Heart right ventricle (tissue), 16 donors: ENCODE data around the gene STMND1. TPM values are rescaled to one million over a fixed set of nuclear protein-coding genes. Genes with fewer than 3 reads are reported as not detected.

ENCODE experiments used
- ATAC-seq, 8 donors: fragments of 200-7000 bp; cut with Tn5 transposase; one replicate each; pipeline ENCODE4 v1.9.1; 2020; ENCODE audit warnings: mild to moderate bottlenecking in 8 of 8, moderate library complexity in 8 of 8, moderate number of reproducible peaks in 1 of 8
- DNase-seq, 2 donors: peaks; one replicate each; pipeline ENCODE4 v3.0.0-alpha.2; 2020
- H3K27ac ChIP-seq, 10 donors: fragments of 200-600 bp; sonication (generic) in 2 of 10; one replicate each; pipeline versions ENCODE4 v1.5.0 to v1.8.0; 2020 to 2022; ENCODE audit warnings: mild to moderate bottlenecking in 3 of 10
- H3K27me3 ChIP-seq, 7 donors: fragments of 200-600 bp; one replicate each; pipeline ENCODE4 v1.8.0; 2021 to 2022; ENCODE audit warnings: mild to moderate bottlenecking in 2 of 7
- H3K36me3 ChIP-seq, 9 donors: fragments of 200-600 bp; sonication (generic) in 1 of 9; one replicate each; pipeline versions ENCODE4 v1.5.0 to v1.8.0; 2020 to 2022; ENCODE audit warnings: mild to moderate bottlenecking in 2 of 9
- H3K4me1 ChIP-seq, 9 donors: fragments of 200-600 bp; sonication (generic) in 1 of 9; one replicate each; pipeline versions ENCODE4 v1.5.0 to v1.8.0; 2020 to 2022; ENCODE audit warnings: mild to moderate bottlenecking in 4 of 9
- H3K4me3 ChIP-seq, 10 donors: fragments of 200-600 bp; sonication (generic) in 2 of 10; one replicate each; pipeline versions ENCODE4 v1.5.0 to v1.8.0; 2020 to 2022; ENCODE audit warnings: mild to moderate bottlenecking in 7 of 10, moderate library complexity in 2 of 10
- H3K9me3 ChIP-seq, 11 donors: fragments of 200-600 bp in 10 of 11; sonication (generic) in 2 of 11; one replicate each; pipeline versions ENCODE4 v1.5.0 to v1.8.0; 2013 to 2022; ENCODE audit warnings: mild to moderate bottlenecking in 2 of 11, control low read depth in 1 of 11, moderate library complexity in 1 of 11
- WGBS, 2 donors: extraction: QIAGEN DNeasy Blood & Tissue Kit; methylation state at CpG; one replicate each; pipeline ENCODE4 v1.1.7; 2013; ENCODE audit warnings: inconsistent platforms in 1 of 2; 5-methylcytosine and 5-hydroxymethylcytosine counted together
- intact Hi-C, 10 donors: fragments of 100-400 bp; cut with DNase I; formaldehyde crosslinking; loops; one replicate each; pipeline versions ENCODE4 v1.11.1 to v1.14.2; 2022
- polyA plus RNA-seq, 2 donors: library from polyadenylated mRNA; stranded (reverse); fragments of 200-250 nt; gene quantifications; one replicate each; pipeline ENCODE4 v1.2.3, GENCODE V29; 2013
- total RNA-seq, 10 donors: library from RNA; stranded (reverse); fragmentation: NEBNext Ultra II Directional in 3 of 10; extraction: Animal tissue kit (Norgen Biotek cat#: 25700) in 3 of 10; gene quantifications; one replicate each; pipeline versions ENCODE4 v1.2.1 to v1.2.4, GENCODE V29; 2021 to 2023
- TF ChIP-seq, protein P1 (sequence below), 9 donors: fragments of 200-600 bp; sonication (generic) in 2 of 9; IDR thresholded peaks; one replicate each; pipeline versions ENCODE4 v1.5.0 to v1.8.0; 2021 to 2022; ENCODE audit warnings: antibody characterized with exemption in 9 of 9, mild to moderate bottlenecking in 5 of 9, moderate library complexity in 1 of 9
- donor health status: Arrhythmogenic right ventricular cardiomyopathy.
- donor health status: ischemic (EF 13 %, LVEDD 7.1; RV severe dilation, severe dysfunction).
- donor health status: healthy with polysubstance abuse.
- donor health status: DM: no; HTN: yes; CAD: no.
- donor health status: DM: no; HTN: no; CAD: no.
- donor health status: ischemic (EF 25% LVEDD 6.9; RV normal size, moderate dysfunction).
- donor health status: ischemic (EF 25% LVEDD 5.7; RV mildly dilated, moderate dysfunction).
- donor health status: healthy.
- donor health status: DM: yes; HTN: yes; CAD: no.
- donor health status: Ischemic cardiomyopathy.
- donor health status: ischemic (EF 35%, LVEDD 5.7; RV mildly dilated, moderate dysfunction).
- donor health status: nonischemic (EF 11% LVEDD 7.7; RV severe dilation, severe dysfunction).
- donor health status: DM: yes; HTN: yes; CAD: no.
- donor health status: PGD.
- donor health status: ischemic (EF 29% LVEDD 5.4; RV normal size, mild dysfunction).
- donor health status: nonischemic (EF 23%, LVEDD 6.1; RV moderate dilation, normal function).

STMND1 gene
- total and polyA plus RNA-seq, 12 donors, result not detected

GRCh38 chr6:17138033-17138432 lies 36.2 kb downstream of the STMND1 start:
- H3K9me3 ChIP-seq, result peaks cover 0 to 58% (median 25%) of the 10 kb centered on the region in 11 donors
- no peaks in the 10 kb centered on the region for H3K4me1 ChIP-seq
- DNase-seq, result no peak
- 44 to 54% methylated on average over 2 of the region's 2 CpGs for WGBS, 2 donors
- H3K27ac ChIP-seq, result no peak overlapping the region
- intact Hi-C loops, result no loop called here
- TF ChIP-seq, protein P1, sequence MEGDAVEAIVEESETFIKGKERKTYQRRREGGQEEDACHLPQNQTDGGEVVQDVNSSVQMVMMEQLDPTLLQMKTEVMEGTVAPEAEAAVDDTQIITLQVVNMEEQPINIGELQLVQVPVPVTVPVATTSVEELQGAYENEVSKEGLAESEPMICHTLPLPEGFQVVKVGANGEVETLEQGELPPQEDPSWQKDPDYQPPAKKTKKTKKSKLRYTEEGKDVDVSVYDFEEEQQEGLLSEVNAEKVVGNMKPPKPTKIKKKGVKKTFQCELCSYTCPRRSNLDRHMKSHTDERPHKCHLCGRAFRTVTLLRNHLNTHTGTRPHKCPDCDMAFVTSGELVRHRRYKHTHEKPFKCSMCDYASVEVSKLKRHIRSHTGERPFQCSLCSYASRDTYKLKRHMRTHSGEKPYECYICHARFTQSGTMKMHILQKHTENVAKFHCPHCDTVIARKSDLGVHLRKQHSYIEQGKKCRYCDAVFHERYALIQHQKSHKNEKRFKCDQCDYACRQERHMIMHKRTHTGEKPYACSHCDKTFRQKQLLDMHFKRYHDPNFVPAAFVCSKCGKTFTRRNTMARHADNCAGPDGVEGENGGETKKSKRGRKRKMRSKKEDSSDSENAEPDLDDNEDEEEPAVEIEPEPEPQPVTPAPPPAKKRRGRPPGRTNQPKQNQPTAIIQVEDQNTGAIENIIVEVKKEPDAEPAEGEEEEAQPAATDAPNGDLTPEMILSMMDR (IDR thresholded peaks at IDR 0.05), result no peak
- no peaks in the 10 kb centered on the region for H3K27me3 ChIP-seq
- H3K36me3 ChIP-seq, result no peaks in the 10 kb centered on the region
- ATAC-seq, result no peak
- H3K4me3 ChIP-seq, result no peak overlapping the region

GRCh38 chr6:17144016-17144415 lies 42.2 kb downstream of the STMND1 start:
- WGBS, 2 donors, result 94 to 95% methylated on average over 1 of the region's 1 CpG
- intact Hi-C loops, result loop anchor here in 1 of 10 donors (10.0 kb wide), 1 partner anchor 621 kb away; no protein-coding TSS in a partner anchor
- TF ChIP-seq, protein P1 (IDR thresholded peaks at IDR 0.05), result no peak
- no peaks in the 10 kb centered on the region for H3K4me1 ChIP-seq
- ATAC-seq (no peak), DNase-seq (no peak)
- H3K27ac ChIP-seq, result no peak overlapping the region
- H3K9me3 ChIP-seq, result peaks cover 0 to 38% (median 10%) of the 10 kb centered on the region in 11 donors
- H3K27me3 ChIP-seq, result no peaks in the 10 kb centered on the region
- no peaks in the 10 kb centered on the region for H3K36me3 ChIP-seq
- no peak overlapping the region for H3K4me3 ChIP-seq

DNA sequence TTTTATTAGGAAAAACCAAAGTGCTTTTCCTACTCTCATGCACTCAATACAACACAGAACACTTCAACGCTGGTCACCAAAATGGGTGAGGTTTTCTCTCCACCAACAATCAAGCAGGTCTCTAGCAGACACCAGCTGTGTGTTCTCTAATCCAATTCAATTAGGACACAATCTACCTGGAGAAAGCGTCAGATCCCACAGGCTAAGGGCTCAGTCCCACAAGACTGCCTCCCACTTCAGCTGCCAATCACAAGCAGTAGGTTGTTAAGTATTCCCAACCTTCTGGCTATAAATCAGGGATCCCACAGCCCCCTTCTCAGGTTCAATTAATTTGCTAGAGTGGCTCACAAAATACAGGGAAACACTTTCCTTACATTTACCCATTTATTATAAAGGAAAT lies 47.7 kb downstream of the STMND1 start:
- ATAC-seq (no peak), DNase-seq (no peak)
- Histone ChIP-seq H3K27me3 (no peaks in the 10 kb centered on the region), H3K4me1 (no peaks in the 10 kb centered on the region), H3K27ac (no peak overlapping the region), H3K4me3 (no peak overlapping the region), H3K36me3 (no peaks in the 10 kb centered on the region), H3K9me3 (peaks cover 0 to 24% (median 5%) of the 10 kb centered on the region in 11 donors)
- intact Hi-C loops, result loop anchor here in 1 of 10 donors (10.0 kb wide), 1 partner anchor 615 kb away; no protein-coding TSS in a partner anchor
- WGBS, 2 donors, result 78 to 79% methylated on average over 2 of the region's 2 CpGs
- TF ChIP-seq, protein P1 (IDR thresholded peaks at IDR 0.05), result no peak

DNA sequence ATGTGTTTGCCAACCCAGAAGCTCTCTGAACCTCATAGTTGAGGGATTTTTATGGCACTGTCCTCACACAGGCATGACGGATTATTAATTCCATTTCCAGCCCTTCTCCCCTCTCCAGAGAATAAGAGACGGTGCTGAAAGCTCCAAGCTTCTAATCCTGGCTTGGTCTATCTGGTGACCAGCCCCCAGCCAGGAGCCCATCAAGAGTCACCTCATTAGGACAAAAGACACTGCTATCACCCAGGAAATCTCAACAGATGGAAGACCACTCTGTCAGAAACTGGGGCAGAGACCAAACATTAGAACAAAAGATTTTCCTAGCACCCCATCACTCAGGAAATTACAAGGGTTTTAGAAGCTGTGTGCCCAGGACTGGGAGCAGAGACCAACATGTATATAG lies 48.2 kb downstream of the STMND1 start:
- intact Hi-C loops, result loop anchor here in 2 of 10 donors (10.0 kb wide), 2 partner anchors 655 to 975 kb away; partner anchors contain the start of gene NHLRC1 (in 1 of the 2)

More for the DNA sequence above, 48.2 kb downstream of the STMND1 start:
- ATAC-seq (no peak), DNase-seq (no peak)
- H3K36me3 ChIP-seq, result no peaks in the 10 kb centered on the region
- H3K4me3 ChIP-seq, result no peak overlapping the region
- no peak overlapping the region for H3K27ac ChIP-seq
- peaks cover 0 to 19% (median 5%) of the 10 kb centered on the region in 11 donors for H3K9me3 ChIP-seq
- no peaks in the 10 kb centered on the region for H3K4me1 ChIP-seq
- no peaks in the 10 kb centered on the region for H3K27me3 ChIP-seq
- WGBS, 2 donors, result 42 to 58% methylated on average over 2 of the region's 2 CpGs
- TF ChIP-seq, protein P1 (IDR thresholded peaks at IDR 0.05), result no peak
